ENCODE results near the gene CCDC68.
"Not testable (repeated sequence)": the region's sequence is repeated elsewhere in the genome, so short reads cannot be mapped to it uniquely, and the experiment has no call there.

Gene CCDC68

GRCh38 chr18:54958704-54959625 is at the start of gene CCDC68:
TSS of gene CCDC68 (minus strand) at chr18:54959461. CDS start at chr18:54942791, 16,670 bp downstream.
- DNase-seq: no peak

- no peak for DNase-seq
These were observed 48.3 kb upstream of the CCDC68 start for GRCh38 chr18:55007602-55008001.

- DNase-seq: no peak
These were observed 44.4 kb upstream of the CCDC68 start for GRCh38 chr18:55003695-55004094.

- DNase-seq: no peak
These were observed 43.0 kb upstream of the CCDC68 start for GRCh38 chr18:55002261-55002660.

- no peak for DNase-seq
These were observed 42.2 kb upstream of the CCDC68 start for GRCh38 chr18:55001394-55002024.

- no peak for DNase-seq
These were observed 41.3 kb upstream of the CCDC68 start for GRCh38 chr18:55000529-55000928.

- DNase-seq: no peak
These were observed 39.8 kb upstream of the CCDC68 start for GRCh38 chr18:54999016-54999415.

GRCh38 chr18:54995421-54996143 is 36.3 kb upstream of the CCDC68 start:
- DNase-seq: no peak

- DNase-seq: no peak
These were observed 32.7 kb upstream of the CCDC68 start for GRCh38 chr18:54991981-54992380.

GRCh38 chr18:54984908-54985307 is 25.6 kb upstream of the CCDC68 start:
- DNase-seq: no peak

GRCh38 chr18:54983791-54984190 is 24.5 kb upstream of the CCDC68 start:
- DNase-seq: no peak

- no peak for DNase-seq
These were observed 23.9 kb upstream of the CCDC68 start for GRCh38 chr18:54983041-54983686.

- DNase-seq: no peak
These were observed 21.8 kb upstream of the CCDC68 start for GRCh38 chr18:54981076-54981475.

GRCh38 chr18:54975598-54975997 is 16.3 kb upstream of the CCDC68 start:
- DNase-seq: no peak

GRCh38 chr18:54973046-54973445 is 13.8 kb upstream of the CCDC68 start:
- no peak for DNase-seq

GRCh38 chr18:54968807-54969206 is 9.5 kb upstream of the CCDC68 start:
- DNase-seq: no peak

GRCh38 chr18:54968237-54968636 is 9.0 kb upstream of the CCDC68 start:
- not testable (repeated sequence) for DNase-seq

GRCh38 chr18:54967786-54968185 is 8.5 kb upstream of the CCDC68 start:
- no peak for DNase-seq

- DNase-seq: no peak
These were observed 5.5 kb upstream of the CCDC68 start for GRCh38 chr18:54964741-54965140.

GRCh38 chr18:54962919-54963645 is 3.8 kb upstream of the CCDC68 start:
- DNase-seq: no peak

GRCh38 chr18:54961868-54962267 is 2.6 kb upstream of the CCDC68 start:
- DNase-seq: no peak

- no peak for DNase-seq
These were observed 1.8 kb upstream of the CCDC68 start for GRCh38 chr18:54961016-54961423.
